Stimulated activated CD8-positive, alpha-beta memory T cell treated with anti-CD3 and anti-CD28 coated beads, Interleukin-15, amount 100 ng/mL, for 1 hour (primary cell): ENCODE measurements around the gene IFT88.

Source experiments
- DNase-seq: peaks from one replicate; pipeline ENCODE4 v3.0.0-alpha.2; 2020; ENCODE audit warnings: low read depth

IFT88 gene, protein sequence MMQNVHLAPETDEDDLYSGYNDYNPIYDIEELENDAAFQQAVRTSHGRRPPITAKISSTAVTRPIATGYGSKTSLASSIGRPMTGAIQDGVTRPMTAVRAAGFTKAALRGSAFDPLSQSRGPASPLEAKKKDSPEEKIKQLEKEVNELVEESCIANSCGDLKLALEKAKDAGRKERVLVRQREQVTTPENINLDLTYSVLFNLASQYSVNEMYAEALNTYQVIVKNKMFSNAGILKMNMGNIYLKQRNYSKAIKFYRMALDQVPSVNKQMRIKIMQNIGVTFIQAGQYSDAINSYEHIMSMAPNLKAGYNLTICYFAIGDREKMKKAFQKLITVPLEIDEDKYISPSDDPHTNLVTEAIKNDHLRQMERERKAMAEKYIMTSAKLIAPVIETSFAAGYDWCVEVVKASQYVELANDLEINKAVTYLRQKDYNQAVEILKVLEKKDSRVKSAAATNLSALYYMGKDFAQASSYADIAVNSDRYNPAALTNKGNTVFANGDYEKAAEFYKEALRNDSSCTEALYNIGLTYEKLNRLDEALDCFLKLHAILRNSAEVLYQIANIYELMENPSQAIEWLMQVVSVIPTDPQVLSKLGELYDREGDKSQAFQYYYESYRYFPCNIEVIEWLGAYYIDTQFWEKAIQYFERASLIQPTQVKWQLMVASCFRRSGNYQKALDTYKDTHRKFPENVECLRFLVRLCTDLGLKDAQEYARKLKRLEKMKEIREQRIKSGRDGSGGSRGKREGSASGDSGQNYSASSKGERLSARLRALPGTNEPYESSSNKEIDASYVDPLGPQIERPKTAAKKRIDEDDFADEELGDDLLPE

DNA sequence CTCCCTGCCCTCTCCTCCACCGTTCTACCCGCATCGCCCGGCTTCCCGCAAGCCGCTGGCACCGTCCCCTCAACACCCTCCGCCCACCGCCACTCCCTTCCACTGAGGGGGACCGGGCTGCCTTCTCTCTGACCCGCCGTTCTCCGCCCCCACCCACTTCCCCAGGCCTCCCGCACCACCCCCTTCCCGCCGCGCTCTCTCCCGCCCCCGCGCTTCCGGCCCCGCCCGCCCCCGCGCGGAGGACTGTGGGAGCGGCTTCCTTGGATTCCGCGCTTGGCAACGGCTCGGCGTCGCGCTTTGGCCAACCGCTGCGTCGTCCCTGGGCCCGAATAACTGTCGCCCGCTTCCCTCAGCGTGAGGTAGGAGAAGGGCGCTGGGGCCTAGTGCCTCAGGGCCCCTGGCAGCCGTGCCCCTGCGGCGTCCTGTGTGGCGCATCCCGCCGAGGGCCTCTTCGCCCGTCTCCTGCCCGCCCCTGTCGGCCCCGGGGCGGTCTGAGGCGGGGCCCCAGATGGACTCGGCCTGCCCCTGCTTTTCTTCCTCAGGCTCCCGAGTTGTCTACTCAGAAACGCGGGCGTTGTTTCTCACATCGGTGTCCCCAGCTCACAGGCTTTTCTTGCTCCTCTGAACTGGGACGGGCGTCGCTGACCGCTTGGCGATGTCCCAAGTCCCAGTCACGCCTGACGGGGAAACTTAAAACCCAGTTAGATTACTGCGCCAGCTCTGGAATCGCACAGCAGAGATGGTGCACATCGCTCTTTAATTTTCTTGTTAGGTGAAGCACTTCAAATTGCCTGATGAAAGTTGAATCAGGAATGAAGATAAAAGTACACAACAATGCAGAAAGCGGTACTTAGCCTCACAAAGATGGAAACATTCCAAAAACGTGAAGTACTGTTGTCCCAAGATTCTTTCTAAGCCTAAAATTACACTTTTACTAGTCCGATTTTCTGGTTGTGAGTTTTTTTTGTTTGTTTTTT lies at the start of gene IFT88:
Gene IFT88, plus strand, starts transcription at position 260 of the 977 bp plus-strand sequence. CDS start 7,229 bp downstream, outside the sequence.
- peak; percentile 59 for DNase-seq

DNA sequence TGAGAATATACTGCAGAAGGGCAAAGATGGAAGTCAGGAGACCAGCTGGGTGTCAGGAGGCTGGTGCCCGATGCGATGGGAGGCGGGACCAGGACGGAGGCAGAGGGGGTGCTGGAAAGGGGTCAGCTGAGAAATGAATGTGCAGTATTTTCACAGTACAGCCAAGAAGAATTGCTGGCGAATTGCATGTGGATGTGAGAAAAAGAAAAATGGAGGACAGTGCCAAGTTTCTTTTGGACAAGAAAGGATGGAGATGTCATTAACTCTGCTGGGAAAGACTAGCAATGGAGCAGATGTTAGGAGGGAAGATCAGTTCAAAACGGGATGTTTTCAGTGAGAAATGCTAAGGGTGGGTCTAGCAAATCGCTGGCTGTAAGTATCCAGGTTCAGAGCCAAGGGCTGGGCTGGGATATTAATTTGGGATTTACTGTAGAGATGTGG lies 48.3 kb upstream of the IFT88 start:
- no peak for DNase-seq

DNA sequence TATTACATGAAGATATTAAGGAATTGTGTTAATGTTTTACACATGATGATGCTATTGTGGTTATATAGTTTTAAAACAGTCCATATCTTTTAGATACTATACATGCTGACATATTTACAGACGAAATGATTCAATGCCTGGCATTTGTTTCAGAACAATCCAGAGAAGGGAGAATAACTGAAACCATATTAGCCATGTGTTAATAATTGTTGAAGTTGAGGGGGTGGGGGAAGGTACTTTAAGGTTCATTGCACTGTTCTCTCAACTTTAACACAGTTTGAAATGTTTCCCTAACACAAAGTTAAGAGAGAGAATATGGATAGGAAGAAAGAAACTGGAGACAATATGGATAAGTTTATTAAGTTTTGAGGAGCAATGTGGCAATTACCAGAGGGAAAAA lies 47.1 kb upstream of the IFT88 start:
- no peak for DNase-seq

DNA sequence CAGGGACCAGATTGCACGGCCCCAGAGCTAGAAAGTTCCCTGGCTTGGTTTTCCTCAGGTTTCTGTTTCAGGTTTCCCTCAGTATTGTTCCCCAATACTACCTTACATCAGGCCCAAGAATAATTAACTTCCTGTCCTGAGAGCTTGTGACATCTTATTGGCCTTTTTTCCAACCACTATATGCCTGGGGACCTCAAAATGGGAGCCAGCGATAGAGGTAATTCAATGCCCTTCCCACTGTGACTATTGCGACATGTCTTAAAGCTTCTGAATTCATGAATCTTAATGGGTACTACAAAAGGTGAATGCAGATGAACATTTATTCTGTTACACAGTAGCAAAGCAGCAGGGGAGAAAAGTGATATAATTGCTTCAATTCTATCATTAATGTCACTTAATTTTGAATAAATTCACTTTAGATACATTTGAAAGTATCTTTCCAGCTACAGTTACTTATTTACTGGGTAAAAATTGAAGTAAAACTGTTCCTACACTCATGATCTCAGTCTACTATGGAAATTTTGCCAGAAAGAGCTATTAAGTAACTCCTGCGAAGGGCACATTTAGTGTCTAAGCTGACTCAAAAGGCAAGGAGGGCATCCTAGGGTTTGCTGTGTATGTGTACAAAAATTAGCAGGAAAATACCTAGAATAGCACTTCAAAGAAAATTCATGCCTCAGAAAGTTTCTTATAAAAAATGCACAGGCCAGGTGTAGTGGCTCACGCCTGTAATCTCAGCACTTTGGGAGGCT lies 45.4 kb upstream of the IFT88 start:
- no peak for DNase-seq

DNA sequence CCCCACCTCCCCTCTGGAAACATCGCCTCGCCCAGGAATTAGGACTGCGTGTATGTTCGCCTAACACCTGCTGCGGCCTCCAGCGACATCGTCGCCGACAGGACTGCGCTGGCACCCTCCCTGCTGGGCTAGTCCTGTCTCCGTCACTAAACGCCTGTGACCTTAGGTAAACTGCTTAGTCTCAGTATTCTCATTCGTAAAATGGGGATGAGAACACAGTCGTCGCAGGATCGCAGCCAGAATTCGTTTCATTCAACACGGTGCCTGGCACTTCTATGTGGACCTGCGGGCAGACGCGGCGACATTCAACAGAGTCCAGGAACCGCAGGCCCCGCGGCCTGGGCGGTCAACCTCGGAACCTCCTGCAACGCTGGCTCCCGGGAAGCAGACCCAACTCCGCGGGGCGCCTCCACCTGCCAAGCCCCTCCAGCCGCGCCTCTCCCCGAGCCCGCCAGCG lies 41.8 kb upstream of the IFT88 start:
- no peak for DNase-seq

DNA sequence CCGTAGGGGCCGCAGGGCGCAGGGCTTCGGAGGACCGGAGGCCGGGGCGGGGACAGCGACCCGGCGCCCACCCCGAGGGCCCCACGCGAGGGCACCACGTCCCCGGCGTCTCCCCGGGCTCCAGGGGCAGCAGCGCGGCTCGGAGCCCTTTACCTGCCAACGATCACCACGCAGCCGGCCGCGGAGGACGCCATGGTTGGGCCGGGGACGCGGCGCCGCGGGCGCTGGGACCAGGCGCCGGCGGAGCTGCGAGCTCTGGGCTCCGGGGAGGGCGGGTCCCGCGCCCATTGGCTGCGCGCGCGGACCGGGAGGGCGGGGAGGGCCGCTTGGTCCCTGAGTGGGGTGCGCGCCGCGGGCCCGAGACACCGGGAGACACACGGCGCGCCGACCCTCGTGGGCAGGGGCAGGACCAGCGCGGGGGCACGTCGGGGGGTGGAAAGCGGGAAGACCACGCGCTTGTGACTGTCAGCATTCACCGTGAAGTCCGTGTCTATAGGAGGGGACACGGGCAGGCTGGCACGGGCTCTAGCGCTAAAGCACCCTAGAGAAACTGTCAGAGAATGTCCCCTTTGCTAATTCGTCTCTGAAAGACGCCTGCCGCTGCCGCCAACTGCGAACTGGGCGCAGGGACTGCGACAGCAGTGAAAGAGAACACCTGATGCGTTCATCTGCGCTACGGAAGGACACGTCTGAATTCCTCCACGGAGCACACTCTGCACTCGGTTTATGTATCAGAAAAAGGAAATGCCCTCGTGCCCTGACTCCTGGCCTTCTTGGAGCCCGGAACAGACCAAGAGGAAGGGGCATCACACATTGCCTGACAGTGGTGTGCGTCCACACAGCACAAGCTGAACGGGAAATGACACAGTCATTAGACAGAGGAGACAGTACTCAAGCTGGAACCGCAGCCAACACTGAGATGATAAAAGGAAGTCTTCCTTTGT lies 41.1 kb upstream of the IFT88 start, which contains the start of gene CRYL1:
Gene CRYL1, minus strand, starts transcription at position 257 of the 944 bp plus-strand sequence. Its CDS starts 63 bp downstream, at position 194.
- peak; percentile 42 for DNase-seq

DNA sequence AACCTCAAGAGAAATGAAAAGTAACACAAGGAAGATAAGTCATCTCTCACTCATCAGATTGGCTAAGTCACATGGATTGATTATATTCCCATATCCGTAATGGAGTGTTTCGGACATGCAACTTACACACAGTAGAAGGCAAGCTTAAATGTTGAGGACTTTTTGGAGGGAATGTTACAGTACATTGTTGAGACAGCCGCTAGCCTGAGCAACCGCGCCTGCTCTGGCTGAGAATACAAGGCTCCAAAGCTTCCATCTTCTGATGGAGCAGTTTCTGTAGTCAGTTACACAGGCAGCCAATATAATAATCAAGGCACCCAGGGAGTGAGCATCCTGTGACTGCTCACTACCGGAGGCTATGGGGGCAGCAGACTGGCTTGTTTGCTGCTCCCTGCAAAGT lies 40.3 kb upstream of the IFT88 start:
- DNase-seq = no peak

DNA sequence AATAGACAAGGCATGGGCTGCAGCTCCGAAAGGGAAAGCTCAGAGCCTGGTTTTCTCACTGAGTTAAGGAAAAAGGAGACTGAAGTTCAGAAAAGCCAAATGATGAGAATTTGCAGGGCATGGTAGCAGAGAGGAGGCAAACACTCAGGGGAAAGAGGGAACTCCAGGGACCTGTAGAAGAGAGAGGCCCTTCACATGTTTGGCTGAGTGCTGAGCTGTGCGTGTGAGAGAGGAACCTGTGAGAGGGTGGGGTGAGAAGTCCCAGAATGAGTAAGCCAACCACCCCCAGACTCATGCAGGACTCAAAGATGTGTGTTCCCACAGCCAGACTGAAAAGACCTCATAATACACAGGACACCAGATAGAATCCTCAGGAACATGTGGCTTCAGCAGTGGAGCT lies 38.5 kb upstream of the IFT88 start:
- no peak for DNase-seq

DNA sequence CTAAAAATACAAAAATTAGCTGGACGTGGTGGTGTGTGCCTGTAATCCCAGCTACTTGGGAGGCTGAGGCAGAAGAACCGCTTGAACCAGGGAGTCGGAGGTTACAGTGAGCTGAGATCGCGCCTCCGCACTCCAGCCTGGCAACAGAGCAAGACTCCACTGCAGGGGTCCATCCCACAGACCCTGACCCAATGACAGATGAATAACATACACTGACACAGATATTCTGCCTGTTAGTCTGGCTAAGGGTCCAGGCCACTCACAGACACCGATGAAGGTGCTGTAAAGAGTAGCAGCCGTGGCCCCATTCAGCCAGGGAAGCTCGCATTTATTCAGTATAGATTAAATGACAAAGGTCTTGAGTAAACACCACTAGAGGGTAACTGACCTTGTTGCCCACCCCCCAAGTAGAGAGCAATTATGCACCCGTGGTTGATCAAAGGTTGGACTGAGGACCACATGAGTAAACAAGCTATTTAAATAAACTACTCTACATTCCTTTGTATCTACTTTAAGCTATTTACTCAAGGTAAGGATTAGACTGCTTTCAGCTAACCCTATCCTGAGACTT lies 32.8 kb upstream of the IFT88 start:
- no peak for DNase-seq

DNA sequence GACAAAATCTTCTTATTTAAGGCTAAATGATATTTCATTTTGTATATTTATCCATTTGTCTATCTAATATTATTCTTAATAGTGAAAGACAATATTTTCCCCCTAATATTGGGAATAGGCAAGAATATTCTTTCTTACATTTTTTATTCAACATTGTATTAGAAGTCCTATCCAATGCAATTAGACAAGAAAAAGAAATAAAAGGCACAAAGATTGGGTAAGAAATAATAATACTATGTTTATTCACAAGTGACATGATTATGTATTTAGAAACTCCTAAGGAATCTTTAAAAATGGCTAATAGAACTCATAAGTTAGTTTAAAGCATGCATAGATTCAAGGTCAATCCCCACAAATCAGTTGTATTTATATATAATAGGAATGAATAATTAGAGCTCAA lies 30.0 kb upstream of the IFT88 start:
- no peak for DNase-seq

DNA sequence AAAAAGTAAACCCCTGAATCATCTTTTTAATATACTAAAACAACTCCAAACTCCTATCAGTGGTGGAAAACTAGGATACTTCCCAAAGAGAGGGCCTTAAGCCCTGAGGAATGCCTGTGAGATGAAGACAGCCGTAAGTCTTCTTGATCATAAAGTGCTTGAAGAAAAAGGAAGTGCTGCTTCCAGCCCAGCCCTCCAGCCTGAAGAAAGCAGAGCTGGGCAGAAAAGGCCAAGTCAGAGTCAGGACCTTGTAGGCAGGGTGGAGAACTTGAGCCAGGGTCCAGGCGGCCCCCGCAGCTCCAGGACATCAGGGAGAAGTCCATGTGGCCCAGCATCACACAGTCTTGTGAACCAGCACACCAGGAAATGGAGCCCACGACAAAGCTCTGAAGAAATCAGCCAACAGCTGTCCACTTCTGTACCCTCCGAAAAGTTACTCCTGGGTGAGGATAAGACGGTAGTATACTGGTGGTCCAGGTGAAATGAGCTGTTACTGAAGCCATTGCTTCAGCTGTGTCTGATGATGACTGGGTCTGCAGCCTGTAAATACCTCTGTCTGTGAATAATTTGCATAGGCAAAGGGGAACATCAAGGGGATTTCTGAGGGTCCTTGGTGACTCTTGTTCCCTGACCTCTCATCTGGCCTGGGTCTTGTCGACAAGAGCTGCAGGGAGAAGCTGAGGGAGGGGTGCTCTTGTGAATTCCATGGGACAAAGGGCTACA lies 22.6 kb upstream of the IFT88 start:
- no peak for DNase-seq

DNA sequence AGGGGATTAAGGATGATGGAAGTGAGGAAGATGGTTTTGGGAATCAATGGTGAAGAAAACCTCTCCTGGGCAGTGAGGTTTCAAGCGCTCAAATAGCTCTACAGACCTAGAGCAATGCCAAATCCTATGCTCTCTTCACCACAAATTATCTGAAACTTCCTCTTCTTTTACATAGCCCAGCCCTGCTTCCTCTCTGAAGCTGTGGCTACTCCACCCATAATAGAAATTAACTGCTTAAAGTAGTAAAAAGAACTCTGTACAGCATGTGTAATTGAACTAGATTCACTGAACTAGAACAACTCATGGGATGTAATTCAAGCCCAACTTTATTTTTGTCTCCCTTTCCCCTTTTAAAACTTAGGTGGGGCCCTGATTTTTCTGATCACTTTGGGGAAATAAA lies 20.4 kb upstream of the IFT88 start:
- no peak for DNase-seq

DNA sequence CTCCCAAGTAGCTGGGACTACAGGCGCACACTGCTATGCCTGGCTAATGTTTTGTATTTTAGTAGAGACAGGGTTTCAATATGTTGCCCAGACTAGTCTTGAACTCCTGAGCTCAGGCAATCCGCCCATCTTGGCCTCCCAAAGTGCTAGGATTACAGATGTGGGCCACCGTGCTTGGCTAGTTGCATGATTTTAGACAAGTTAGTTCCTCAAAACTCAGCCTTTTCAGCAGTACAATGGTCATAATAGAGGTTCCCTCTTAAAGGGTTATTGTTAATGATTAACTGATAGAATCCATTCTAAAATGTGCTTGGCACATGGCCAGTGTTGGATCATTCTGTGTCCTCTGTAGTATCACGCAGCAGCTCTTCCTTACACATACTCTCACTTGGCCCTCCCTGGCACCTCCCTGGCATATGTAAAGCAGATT lies 19.5 kb upstream of the IFT88 start:
- no peak for DNase-seq

DNA sequence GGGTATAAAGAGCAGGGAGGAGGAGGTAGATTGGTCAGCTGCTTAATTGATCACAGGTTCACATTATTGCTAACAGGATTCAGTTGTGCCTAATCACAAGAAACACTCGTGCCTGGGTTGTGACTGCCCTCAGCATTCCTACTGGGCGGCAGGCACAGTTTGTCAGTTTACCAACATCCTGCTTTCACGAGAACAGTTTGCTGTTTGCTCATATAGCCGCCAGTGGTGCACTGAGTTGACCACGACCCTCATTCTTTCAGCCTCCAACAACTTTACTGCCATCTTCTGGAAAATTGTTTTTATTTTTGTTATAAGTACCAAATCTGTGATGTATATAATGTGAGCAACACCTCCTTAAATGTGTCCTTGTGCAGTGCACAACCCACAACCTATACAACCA lies 16.2 kb upstream of the IFT88 start:
- no peak for DNase-seq

DNA sequence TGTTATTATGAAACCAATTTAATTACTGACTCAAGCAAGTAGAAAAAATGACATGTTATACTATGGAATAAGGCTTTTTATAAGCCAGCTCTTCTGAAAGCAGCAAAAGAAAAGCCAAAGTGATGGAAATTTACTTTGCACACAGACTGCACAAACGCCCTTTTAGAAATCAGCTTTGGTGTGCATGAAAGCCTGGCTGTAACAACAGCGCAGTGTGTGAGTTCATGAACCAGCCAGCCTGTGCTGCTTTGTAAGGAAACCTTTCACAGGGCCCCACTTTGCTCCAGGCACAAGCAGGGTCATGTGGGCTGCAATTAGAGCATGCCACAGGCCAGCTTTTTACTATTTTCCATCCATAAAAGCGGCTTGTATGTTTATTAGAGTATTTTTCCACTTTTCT lies 13.6 kb upstream of the IFT88 start:
- no peak for DNase-seq

DNA sequence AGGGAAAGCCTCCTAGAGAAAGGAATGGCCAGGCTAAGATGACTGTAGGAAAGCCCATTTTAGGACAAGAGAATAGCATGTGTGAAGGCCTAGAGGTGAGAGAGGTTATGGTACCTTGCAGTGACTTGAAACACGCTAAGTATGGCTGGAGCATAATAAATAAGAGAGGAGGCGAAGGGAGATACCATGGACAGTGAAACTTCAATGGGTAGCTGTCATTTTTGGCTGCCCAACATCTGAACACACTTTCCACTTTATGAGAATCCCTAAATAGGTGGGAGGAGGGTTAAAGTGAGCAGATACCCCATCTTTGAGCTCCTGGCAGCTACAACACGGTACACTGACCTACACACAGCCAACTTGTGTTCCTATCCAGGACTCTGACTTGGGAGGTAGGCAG lies 8.0 kb upstream of the IFT88 start:
- no peak for DNase-seq

DNA sequence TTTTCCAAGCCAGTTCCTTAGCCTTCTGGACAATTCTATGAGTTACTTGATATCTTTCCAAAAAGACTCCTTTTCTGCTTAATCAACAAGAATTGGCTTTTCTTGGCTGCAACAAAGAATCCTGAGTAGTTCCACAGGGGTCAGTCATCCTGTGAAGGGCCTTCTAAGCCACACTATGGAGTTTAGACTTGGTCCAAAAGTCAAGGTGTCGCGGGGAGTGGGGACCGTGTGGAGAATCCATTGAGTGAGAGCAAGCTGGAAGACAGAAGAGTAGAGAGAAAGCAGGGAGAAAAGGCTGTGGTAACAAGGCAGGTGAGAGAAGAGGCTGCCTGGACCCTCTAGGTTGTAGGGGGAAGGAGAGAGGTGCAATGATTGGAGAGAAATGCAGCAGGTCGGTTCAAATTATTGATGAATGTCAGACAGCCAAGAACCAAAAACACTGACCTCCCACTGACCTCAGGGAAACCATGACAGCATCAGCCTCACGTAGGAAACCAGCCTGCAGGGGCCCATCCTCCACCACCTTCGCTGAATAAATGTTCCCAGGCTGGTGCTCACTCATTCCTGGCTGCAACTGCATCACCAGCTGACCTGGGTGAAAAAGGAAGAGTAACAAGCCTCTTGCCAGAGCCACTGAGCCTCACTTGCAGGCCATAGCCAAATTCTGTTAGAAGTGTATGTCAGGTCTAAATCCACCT lies 7.1 kb upstream of the IFT88 start:
- DNase-seq = no peak

DNA sequence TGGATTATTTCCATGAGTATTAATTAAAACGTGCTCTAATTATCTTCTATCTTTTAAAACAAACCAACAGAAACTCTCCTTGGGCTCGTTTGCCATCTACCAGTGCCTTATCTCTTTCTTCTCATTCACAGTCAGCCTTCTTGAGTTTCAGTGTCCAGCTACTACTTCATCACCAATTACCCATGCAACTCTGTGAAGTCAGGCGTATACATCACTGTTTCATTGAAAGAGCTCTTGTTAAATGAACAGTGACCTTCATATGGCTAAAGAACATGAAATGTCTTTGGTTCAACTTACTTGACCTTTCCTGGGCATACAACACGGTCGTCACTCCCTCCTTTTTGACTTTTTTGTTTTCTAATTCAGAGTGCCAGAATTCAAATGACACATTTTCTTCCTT lies 5.2 kb upstream of the IFT88 start:
- DNase-seq = no peak
